GM21825 (cell line): ENCODE measurements around the gene VSIG10L2.

Experiments
- ATAC-seq: cut with Tn5 transposase; IDR thresholded peaks from one replicate; pipeline ENCODE4 v1.9.1; 2021; ENCODE audit warnings: mild to moderate bottlenecking, moderate library complexity; ENCODE audit not compliant: unreplicated experiment

Gene VSIG10L2

GRCh38 chr11:125929445-125930075, 16.3 kb upstream of the VSIG10L2 start:
- no peak for ATAC-seq

GRCh38 chr11:125930076-125930450, 15.8 kb upstream of the VSIG10L2 start:
- no peak for ATAC-seq

- ATAC-seq, result no peak
These were observed 14.7 kb upstream of the VSIG10L2 start for GRCh38 chr11:125931116-125931515.

- ATAC-seq, result no peak
These were observed 14.2 kb upstream of the VSIG10L2 start for GRCh38 chr11:125931668-125932067.

GRCh38 chr11:125932301-125932700, 13.5 kb upstream of the VSIG10L2 start:
- ATAC-seq, result no peak

- no peak for ATAC-seq
These were observed 12.6 kb upstream of the VSIG10L2 start for GRCh38 chr11:125933030-125933813.

GRCh38 chr11:125934473-125934872, 11.4 kb upstream of the VSIG10L2 start:
- no peak for ATAC-seq

- ATAC-seq, result no peak
These were observed 10.8 kb upstream of the VSIG10L2 start for GRCh38 chr11:125935056-125935455.

- no peak for ATAC-seq
These were observed 10.1 kb upstream of the VSIG10L2 start for GRCh38 chr11:125935618-125936199.

GRCh38 chr11:125938418-125938817, 7.4 kb upstream of the VSIG10L2 start:
- no peak for ATAC-seq

- ATAC-seq, result no peak
These were observed 6.7 kb upstream of the VSIG10L2 start for GRCh38 chr11:125939081-125939521.

GRCh38 chr11:125940145-125940544, 5.7 kb upstream of the VSIG10L2 start:
- no peak for ATAC-seq

- no peak for ATAC-seq
These were observed 4.6 kb upstream of the VSIG10L2 start for GRCh38 chr11:125941267-125941618.

GRCh38 chr11:125941619-125942611, 3.9 kb upstream of the VSIG10L2 start:
- no peak for ATAC-seq

- no peak for ATAC-seq
These were observed 2.9 kb upstream of the VSIG10L2 start for GRCh38 chr11:125942771-125943428.

- no peak for ATAC-seq
These were observed 2.0 kb upstream of the VSIG10L2 start for GRCh38 chr11:125943661-125944349.

GRCh38 chr11:125944350-125945010, 1.4 kb upstream of the VSIG10L2 start:
- no peak for ATAC-seq

- ATAC-seq, result no peak
These were observed 640 bp upstream of the VSIG10L2 start for GRCh38 chr11:125945011-125945796.
